PC-3 (cell line): ENCODE data around the gene PSG6. TPM values are rescaled to one million over a fixed set of nuclear protein-coding genes. Genes with fewer than 3 reads are reported as not detected.
"Not testable (repeated sequence)": the region's sequence is repeated elsewhere in the genome, so short reads cannot be mapped to it uniquely, and the experiment has no call there.

Source experiments
- ATAC-seq: fragments of 200-7000 bp; cut with Tn5 transposase; 2 replicates; pipeline ENCODE4 v1.9.1; 2020; ENCODE audit warnings: mild to moderate bottlenecking, moderate library complexity
- BruUV-seq: library from RNA; stranded (reverse); fragments of 400-500 nt; replicated peaks from 2 replicates; lab custom pipeline; 2021; lab: Mats Ljungman, UMichigan
- CTCF ChIA-PET: fragments of 300-600 bp; sonication (Branson Sonifier 250); formaldehyde crosslinking; loops from one replicate; lab custom pipeline; 2022; ENCODE audit warnings: antibody characterized with exemption; lab: Charles Lee
- POLR2A ChIA-PET: fragments of 300-600 bp; sonication (Branson Sonifier 250); formaldehyde crosslinking; loops from one replicate; lab custom pipeline; 2022; ENCODE audit warnings: antibody characterized with exemption; ENCODE audit not compliant: unreplicated experiment; lab: Charles Lee
- DNase-seq: peaks from one replicate; pipeline ENCODE4 v3.0.0-alpha.2; 2015
- H2AFZ ChIP-seq: fragments of 300-600 bp; sonication (generic); 2 replicates; pipeline ENCODE4 v1.6.0; 2016; ENCODE audit warnings: antibody characterized with exemption, low read length
- H3F3A ChIP-seq: fragments of 300-600 bp; sonication (generic); one replicate; pipeline ENCODE4 v1.6.0; 2017; ENCODE audit warnings: antibody characterized with exemption, low read length, control low read depth, mild to moderate bottlenecking; ENCODE audit not compliant: unreplicated experiment
- H3K27ac ChIP-seq: fragments of 300-600 bp; sonication (generic); 2 replicates; pipeline ENCODE4 v1.5.1; 2016; ENCODE audit warnings: mild to moderate bottlenecking, low read length
- H3K27me3 ChIP-seq: fragments of 300-600 bp; sonication (generic); 2 replicates; pipeline ENCODE4 v1.6.1; 2016; ENCODE audit warnings: low read length, mixed read lengths
- H3K36me3 ChIP-seq: fragments of 300-600 bp; sonication (generic); 2 replicates; pipeline ENCODE4 v1.6.1; 2016; ENCODE audit warnings: low read depth, mixed run types, low read length, mixed read lengths
- H3K4me1 ChIP-seq: fragments of 300-600 bp; sonication (generic); 2 replicates; pipeline ENCODE4 v1.5.1; 2016; ENCODE audit warnings: low read length; ENCODE audit not compliant: insufficient read depth
- H3K4me2 ChIP-seq: fragments of 300-600 bp; sonication (generic); 2 replicates; pipeline ENCODE4 v1.6.0; 2016; ENCODE audit warnings: low read length
- H3K4me3 ChIP-seq: fragments of 300-600 bp; sonication (generic); 2 replicates; pipeline ENCODE4 v1.5.1; 2016; ENCODE audit warnings: mild to moderate bottlenecking, low read length, mixed read lengths
- H3K79me2 ChIP-seq: fragments of 300-600 bp; sonication (generic); 2 replicates; pipeline ENCODE4 v1.6.1; 2017; ENCODE audit warnings: low read length, mixed read lengths
- H3K9ac ChIP-seq: fragments of 300-600 bp; sonication (generic); 2 replicates; pipeline ENCODE4 v1.6.0; 2016; ENCODE audit warnings: mild to moderate bottlenecking, low read length
- H3K9me2 ChIP-seq: fragments of 300-600 bp; sonication (generic); replicated peaks from 2 replicates; pipeline ENCODE4 v1.6.1; 2016; ENCODE audit warnings: mixed run types, low read length, mixed read lengths
- H3K9me3 ChIP-seq: fragments of 300-600 bp; sonication (generic); 2 replicates; pipeline ENCODE4 v1.6.1; 2016; ENCODE audit warnings: low read length, mixed read lengths
- H4K20me1 ChIP-seq: fragments of 300-600 bp; sonication (generic); 2 replicates; pipeline ENCODE4 v1.6.1; 2016; ENCODE audit warnings: low read length, mixed read lengths
- intact Hi-C: fragments of 100-400 bp; cut with micrococcal nuclease; formaldehyde crosslinking; loops from 2 replicates; pipeline ENCODE4 v1.9.0; 2023
- total RNA-seq: library from RNA; depleted of rRNA; stranded (reverse); fragments of >200 nt; gene quantifications from 2 replicates; pipeline ENCODE4 v1.2.3, GENCODE V29; 2014

PSG6 gene
- total RNA-seq, 1 experiment from 2014 or later: not detected

- H3K79me2 ChIP-seq, H2AFZ ChIP-seq, H3K9me3 ChIP-seq, H3F3A ChIP-seq, H3K9me2 ChIP-seq, POLR2A ChIA-PET, H3K27me3 ChIP-seq, ATAC-seq, H3K4me3 ChIP-seq, H3K36me3 ChIP-seq, H4K20me1 ChIP-seq, BruUV-seq, CTCF ChIA-PET, intact Hi-C loops: not testable (repeated sequence)
- H3K9ac ChIP-seq: peak overlapping the region; percentile 85
- DNase-seq: peak; percentile 71
- H3K4me1 ChIP-seq: peaks cover 31% of the 10 kb centered on the region
- peak overlapping the region; percentile 65 for H3K4me2 ChIP-seq
- peak overlapping the region; percentile 99 for H3K27ac ChIP-seq
Observed at GRCh38 chr19:42897729-42898128, 20.0 kb downstream of the PSG6 start.

- H3K36me3 ChIP-seq, H3F3A ChIP-seq, POLR2A ChIA-PET, H3K27me3 ChIP-seq, H3K9me3 ChIP-seq, BruUV-seq, H2AFZ ChIP-seq, intact Hi-C loops, H3K4me3 ChIP-seq, H4K20me1 ChIP-seq, ATAC-seq, DNase-seq, H3K9me2 ChIP-seq, CTCF ChIA-PET, H3K79me2 ChIP-seq, H3K4me2 ChIP-seq: not testable (repeated sequence)
- peak overlapping the region; percentile 66 for H3K9ac ChIP-seq
- peak overlapping the region; percentile 98 for H3K27ac ChIP-seq
- H3K4me1 ChIP-seq: peaks cover 17% of the 10 kb centered on the region
Observed at GRCh38 chr19:42890446-42890845, 27.2 kb downstream of the PSG6 start.

GRCh38 chr19:42887876-42888445, 29.7 kb downstream of the PSG6 start:
- H3K27ac ChIP-seq: peak overlapping the region; percentile 80
- H3K9me3 ChIP-seq, intact Hi-C loops, H3K9me2 ChIP-seq, BruUV-seq, H3K4me2 ChIP-seq, H3F3A ChIP-seq, H3K4me3 ChIP-seq, H4K20me1 ChIP-seq, CTCF ChIA-PET, DNase-seq, H3K36me3 ChIP-seq, H3K27me3 ChIP-seq, H3K79me2 ChIP-seq, H2AFZ ChIP-seq, POLR2A ChIA-PET: not testable (repeated sequence)
- peaks cover 26% of the 10 kb centered on the region for H3K4me1 ChIP-seq
- ATAC-seq: peak; percentile 56; the same call in 1 of the 2 replicates
- peak overlapping the region; percentile 29; the same call in 1 of the 2 replicates for H3K9ac ChIP-seq

GRCh38 chr19:42882730-42883129, 35.0 kb downstream of the PSG6 start:
- H3K4me3 ChIP-seq, POLR2A ChIA-PET, ATAC-seq, H2AFZ ChIP-seq, H3K9me3 ChIP-seq, H3K36me3 ChIP-seq, intact Hi-C loops, BruUV-seq, DNase-seq, H3F3A ChIP-seq, H3K9ac ChIP-seq, H3K9me2 ChIP-seq, H4K20me1 ChIP-seq, H3K4me2 ChIP-seq, H3K79me2 ChIP-seq, H3K27me3 ChIP-seq, H3K27ac ChIP-seq: not testable (repeated sequence)
- H3K4me1 ChIP-seq: peaks cover 16% of the 10 kb centered on the region; the same call in 1 of the 2 replicates
- CTCF ChIA-PET: interaction anchor here (0.7 kb wide), 1 partner anchor 91 kb away, joined by 3 read pairs; no protein-coding TSS in a partner anchor

GRCh38 chr19:42882010-42882409, 35.7 kb downstream of the PSG6 start:
- intact Hi-C loops, H3K9ac ChIP-seq, H3K27ac ChIP-seq, H3K9me3 ChIP-seq, H3F3A ChIP-seq, POLR2A ChIA-PET, ATAC-seq, DNase-seq, H3K9me2 ChIP-seq, H3K79me2 ChIP-seq, H3K4me2 ChIP-seq, CTCF ChIA-PET, H4K20me1 ChIP-seq, H3K4me3 ChIP-seq, H3K36me3 ChIP-seq, H2AFZ ChIP-seq, H3K27me3 ChIP-seq, BruUV-seq: not testable (repeated sequence)
- peaks cover 12% of the 10 kb centered on the region; the same call in 1 of the 2 replicates for H3K4me1 ChIP-seq
